ENCODE measurements around the gene SIGLEC7.
"Not testable (repeated sequence)": the region's sequence is repeated elsewhere in the genome, so short reads cannot be mapped to it uniquely, and the experiment has no call there.

The SIGLEC7 gene

DNA sequence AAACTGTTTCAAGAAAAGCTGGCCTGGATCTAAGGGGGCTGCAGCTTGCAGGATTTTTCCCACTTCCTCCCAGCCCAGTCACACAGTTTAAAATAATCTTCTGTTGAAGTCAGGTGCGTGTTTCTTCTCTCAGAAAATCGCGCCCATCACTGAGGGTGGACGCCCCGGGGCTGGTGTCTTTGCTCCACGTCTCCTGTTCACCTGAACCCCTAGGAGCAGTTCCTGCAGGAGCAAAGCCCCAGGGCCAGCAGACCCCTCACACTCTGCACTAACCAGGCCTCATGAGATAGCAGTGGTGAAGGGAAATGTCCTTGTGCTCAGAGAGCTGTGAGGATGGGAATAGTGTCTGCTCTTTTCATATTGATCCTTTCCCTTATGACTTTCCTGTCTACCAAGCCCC lies 920 bp upstream of the SIGLEC7 start:
- DNase-seq = no peak

DNA sequence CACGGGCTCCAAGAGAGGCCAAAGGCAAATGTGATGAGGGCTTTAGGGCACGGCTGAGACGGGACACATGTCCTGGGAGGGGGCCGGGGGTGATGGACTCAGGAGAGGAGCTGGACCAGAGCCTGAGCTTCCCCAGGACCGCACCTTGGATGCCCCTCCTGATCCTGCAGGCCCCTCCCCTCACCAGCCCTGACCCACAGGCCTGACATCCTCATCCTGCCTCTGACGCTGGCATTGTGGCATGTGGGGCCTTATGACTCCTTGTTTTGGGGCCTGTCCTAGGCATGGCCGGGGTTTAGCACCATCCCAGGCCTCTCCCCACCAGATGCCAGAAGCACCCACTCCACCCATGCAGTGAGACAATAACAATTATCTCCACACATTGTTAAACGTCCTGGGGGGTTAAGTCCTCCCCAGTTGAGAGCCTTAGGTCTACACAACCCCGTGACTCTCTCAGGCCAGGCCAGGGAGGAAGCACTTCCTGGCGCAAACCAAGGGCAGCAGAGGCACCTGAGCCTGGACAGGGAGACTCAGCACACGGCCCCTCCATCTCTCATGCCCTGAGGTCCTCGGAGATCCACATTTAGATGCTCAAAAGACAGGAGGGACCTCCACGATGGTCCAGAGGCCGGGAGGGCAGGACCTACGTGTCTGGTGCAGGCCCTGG lies 841 bp downstream of the SIGLEC7 start:
- not testable (repeated sequence) for DNase-seq

DNA sequence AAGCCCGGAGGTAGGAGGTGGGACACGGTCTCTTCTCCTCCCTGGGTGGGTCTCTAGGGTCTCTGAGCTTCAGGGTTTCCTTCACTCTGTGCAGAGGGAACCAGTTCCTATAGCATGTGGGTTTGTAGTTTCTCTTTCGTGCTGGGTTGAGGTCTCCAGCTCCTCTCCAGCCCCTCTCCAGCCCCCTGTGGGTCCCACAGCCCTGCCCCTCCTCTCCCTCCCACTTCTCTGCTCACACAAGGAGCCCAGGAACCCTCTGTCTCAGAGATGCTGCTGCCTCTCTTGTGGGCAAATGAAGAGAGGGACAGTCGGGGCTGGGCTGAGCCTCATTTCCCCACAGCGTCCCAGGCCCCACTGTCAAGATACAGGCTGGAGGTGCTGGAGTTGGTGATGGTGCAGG lies 1.4 kb downstream of the SIGLEC7 start:
- no peak for DNase-seq

DNA sequence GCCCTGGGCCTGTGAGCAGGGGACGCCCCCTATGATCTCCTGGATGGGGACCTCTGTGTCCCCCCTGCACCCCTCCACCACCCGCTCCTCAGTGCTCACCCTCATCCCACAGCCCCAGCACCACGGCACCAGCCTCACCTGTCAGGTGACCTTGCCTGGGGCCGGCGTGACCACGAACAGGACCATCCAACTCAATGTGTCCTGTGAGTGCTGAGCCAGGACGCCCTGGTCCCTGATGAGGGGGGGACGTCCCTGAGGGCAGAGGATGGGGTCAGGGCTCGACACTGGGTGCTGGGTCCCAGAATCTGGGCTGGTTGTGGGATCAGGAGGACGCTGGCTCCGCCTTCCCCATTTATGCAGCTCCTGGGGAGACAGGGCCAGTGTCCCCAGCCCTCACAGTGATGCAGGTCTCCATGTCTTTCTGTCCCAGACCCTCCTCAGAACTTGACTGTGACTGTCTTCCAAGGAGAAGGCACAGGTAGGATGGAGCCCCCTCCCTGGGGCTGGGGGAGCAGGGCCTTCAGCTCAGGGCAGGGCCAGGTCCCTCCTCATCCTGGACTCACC lies 2.5 kb downstream of the SIGLEC7 start:
- DNase-seq = no peak

DNA sequence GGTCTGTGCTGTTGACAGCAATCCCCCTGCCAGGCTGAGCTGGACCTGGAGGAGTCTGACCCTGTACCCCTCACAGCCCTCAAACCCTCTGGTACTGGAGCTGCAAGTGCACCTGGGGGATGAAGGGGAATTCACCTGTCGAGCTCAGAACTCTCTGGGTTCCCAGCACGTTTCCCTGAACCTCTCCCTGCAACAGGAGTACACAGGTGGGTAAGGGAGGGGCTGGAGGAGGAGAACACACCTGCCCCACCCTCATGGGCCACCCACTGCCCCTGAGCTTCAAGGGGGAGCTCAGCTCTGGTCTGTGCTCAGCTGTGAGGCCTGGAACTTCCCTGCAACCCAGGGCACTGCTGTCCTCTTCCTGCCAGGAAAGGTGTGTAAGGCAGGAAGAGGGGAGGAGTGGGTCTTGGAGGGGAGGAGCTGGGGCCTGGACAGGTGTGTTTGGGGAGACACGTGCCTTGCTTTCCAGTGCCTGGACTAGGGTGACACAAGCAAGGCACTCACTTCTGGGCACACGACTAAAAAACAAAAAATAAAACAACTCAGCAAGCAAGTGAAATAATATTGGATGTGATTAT lies 3.9 kb downstream of the SIGLEC7 start:
- no peak for DNase-seq

DNA sequence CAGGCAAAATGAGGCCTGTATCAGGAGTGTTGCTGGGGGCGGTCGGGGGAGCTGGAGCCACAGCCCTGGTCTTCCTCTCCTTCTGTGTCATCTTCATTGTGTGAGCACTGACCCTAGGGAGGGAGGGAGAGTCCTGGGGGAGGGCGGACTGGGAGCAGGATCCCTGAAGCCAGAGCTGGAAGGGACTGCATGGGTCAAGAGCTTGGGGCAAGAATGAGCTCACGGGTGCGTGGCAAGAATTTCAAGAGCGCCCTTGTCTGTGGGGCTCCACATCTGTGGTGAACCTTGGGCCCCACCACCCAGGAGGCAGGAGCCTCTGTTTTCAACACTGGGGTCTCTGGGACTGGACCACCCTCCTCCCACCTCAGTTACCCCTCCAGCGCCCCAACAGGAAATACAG lies 4.7 kb downstream of the SIGLEC7 start:
- DNase-seq = no peak

DNA sequence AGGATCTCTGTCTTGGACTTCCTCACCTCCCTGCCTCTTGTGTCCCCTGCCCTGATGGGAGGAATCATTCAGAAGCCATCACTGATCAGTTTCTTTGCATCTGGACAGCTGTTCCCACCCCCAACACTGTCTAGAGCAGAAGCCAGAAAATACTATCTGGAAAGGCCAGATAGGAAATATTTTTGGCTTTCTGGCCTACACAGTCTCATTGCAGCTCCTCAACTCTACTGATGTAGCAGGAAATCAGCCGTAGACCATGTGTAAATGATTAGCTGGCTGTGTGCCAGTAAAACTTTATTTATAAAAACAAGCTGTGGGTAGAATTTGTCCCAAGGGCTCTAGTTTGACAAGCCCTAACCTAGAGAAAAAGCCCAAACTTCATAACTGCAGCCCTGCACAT lies 5.6 kb downstream of the SIGLEC7 start:
- no peak for DNase-seq

DNA sequence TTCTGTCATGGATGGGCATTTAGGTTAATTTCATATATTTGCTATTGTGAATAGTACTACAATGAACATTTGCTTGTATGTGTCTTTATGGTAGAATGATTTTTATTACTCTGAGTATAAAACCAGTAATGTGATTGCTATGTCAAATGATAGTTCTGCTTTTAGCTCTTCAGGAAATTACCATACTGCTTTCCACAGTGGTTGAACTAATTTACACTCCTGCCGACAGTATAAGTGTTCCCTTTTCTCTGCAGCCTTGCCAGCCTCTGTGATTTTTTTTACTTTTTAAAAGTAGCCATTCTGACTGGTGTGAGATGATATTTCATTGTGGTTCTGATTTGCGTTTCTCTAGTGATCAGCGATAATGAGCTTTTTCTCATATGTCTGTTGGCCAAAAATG lies 6.5 kb downstream of the SIGLEC7 start:
- no peak for DNase-seq

DNA sequence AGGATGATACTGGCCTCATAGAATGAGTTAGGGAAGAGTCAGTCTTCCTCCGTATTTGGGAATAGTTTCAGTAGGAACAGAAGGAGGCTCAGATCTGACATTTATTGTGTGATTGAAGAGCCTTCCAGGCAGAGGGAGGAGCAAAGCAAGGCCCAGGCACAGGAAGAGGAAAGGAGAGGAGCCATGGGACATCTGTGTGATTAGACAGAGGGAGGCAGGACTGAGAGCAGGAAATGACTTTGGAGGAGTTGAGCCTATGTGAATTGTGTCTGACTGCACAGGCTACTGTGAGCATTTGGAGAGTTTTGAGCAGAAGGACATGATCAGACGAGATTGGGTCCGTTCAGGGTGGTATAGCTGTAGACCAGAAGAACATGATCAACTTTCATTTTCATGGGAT lies 8.5 kb downstream of the SIGLEC7 start:
- no peak for DNase-seq

DNA sequence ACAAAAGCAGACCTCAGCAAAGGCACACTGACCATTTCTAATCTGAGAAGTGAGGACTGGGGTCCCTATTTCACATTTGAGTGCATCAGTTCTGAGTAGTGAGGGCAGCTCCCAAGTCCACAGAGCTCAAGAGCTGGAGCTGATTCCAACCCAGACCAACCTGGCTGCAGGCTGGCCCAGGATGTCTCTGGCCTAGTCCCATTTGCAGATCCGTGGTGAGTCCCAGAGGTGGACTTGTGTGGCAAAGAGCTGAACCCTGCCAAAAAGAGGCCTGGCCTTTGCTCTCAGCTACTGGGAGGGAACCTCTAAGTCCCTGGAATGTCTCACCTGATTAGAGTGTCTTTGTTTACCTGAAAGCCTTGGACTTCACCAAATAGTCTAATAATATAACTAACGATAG lies 14.6 kb downstream of the SIGLEC7 start:
- no peak for DNase-seq

DNA sequence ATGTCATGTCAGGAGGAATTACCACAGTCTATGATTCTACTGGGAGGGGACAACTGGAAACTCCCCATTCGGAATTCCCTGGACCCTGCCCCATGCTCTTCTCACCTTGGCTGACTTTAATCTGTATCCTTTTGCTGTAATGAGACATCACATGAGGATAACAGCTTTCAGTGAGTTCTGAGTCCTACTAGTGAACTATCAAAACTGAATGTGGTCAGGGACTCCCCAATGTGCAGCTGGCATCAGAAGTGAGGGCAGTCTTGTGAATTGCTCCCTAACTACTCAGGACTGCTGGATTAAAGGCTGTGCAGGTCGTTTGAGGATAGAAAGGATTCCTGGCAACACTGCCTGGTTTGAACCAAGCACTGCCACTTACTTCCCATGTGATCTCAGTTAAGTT lies 15.2 kb downstream of the SIGLEC7 start:
- DNase-seq = no peak

DNA sequence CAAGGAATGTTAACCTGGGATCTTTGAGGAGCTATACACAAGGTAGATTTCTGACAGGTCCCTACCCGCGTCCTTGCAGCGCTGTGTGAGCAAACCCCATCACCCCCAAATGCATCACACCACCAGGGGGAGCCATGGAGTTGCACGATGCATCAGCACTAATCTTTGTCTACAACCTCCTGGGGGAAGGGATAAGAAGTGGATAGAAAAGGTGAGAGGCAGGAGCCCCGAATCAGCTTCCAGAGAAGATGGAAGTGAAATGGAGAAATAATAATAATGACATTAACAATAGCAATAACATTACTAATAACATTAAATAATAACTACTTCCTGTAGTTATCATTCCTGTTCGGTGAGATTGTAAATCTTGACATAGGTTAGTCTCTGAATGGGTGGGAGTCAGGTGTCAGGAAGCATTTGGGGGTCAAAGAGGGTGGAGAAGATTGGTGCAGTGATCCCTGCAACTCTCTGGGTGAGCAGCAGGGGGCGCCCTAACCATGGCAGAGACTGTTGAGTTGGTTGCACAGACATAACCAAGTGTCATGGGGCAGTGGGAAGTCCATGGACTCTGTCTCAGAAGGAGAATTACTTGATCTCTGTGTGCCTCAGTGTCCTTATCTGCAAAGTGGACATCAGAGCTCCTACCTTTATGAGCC lies 16.5 kb downstream of the SIGLEC7 start:
- no peak for DNase-seq

DNA sequence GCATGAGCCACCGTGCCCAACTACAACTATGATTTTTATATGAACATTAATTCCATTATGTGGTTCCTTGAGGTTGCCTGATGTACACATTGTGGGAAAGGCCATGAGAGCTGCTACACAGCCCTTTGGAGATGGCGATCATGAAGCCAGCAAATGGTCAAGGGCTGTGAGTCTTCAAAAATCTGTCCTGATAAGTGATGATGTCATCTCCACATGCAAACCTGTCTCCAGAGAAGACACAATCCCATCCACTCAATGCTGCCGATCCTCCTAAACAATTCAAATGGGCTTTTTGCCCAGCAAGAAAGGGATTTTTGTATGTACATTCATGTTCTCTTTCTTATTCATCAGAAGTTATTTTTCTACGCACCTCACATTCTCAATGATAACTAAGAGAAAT lies 17.6 kb downstream of the SIGLEC7 start:
- DNase-seq = no peak

DNA sequence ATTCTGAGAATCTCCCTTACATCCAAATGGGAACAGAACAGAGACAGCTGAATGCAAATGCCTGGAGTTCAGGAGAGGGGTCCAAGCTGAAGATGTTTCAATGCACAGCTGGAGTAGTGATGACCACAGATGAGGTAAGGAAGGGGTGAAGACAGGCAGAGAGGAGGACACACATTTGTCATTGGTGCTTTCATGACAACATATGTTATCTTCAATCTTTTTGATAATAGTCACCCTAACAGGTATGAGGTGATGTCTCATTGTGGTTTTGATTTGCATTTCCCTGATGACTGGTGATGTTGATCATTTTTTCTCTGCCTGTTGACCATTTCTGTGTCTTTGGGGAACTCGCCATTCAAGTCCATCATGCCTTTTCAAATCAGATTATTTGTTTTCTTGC lies 19.2 kb downstream of the SIGLEC7 start:
- no peak for DNase-seq

DNA sequence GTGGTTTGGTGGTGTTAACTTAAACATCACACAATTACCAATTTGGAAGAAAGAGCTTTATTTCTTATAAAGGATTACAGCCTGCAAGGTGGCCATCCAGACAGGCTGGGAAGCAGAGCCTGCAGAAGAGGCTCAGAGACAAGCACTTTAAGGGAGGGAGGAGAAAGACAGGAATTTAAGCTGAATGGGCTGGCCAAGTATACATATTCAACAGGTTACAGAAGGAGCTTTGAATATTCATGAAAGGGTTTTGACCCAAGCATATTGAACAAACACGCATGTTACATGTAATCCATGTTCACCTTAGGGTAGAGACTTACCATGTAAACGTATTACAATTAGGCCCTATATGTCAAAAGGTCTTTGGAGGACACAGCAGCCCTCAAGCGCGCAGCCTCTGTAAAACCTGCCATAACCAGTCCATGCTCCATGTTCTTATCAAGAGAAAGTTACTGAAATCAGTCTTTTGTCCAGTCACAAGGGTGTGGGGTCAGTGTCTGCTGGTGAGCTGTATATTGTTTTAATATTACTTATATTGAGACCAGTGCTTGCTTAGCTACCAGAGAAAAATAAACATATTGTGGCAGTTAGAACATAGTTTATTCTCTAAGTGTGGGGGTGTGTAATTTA lies 19.9 kb downstream of the SIGLEC7 start:
- no peak for DNase-seq

DNA sequence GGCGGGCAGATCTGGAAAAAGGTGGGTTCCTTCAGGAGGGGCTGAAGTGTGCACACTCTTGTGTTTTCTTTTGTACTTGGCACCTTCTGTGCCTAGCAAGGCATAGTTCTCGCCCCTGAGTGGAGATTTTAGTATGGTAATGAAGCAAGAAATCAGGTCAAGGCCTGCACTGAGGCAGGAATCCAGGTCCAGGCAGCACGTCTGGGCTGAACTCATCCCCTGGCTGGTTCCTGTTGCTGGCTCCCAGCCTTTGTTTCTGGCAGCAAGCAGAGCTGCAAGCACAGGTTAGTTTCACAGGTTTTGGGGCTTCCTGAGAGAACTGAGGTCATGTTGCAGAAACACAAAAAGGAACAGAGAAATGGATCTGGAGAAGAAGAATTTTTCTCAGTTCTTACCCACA lies 21.2 kb downstream of the SIGLEC7 start:
- DNase-seq = no peak

DNA sequence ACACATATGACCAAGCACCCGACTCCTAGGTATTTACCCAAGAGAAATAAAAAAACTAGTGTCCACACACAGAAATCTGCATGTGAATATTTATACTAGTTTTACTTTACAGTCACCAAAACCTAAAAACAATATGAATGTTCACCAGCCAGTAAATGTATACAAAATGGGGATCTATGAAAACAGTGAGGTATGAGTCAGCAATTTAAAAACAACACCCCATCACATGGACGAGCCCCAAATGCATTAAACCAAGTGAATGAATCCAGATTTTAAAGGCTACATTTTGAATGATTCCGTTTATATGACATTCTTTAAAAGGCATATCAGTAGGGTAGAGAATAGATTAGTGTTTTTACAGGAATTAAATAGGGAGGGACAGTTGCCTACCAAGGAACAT lies 22.1 kb downstream of the SIGLEC7 start:
- no peak for DNase-seq

DNA sequence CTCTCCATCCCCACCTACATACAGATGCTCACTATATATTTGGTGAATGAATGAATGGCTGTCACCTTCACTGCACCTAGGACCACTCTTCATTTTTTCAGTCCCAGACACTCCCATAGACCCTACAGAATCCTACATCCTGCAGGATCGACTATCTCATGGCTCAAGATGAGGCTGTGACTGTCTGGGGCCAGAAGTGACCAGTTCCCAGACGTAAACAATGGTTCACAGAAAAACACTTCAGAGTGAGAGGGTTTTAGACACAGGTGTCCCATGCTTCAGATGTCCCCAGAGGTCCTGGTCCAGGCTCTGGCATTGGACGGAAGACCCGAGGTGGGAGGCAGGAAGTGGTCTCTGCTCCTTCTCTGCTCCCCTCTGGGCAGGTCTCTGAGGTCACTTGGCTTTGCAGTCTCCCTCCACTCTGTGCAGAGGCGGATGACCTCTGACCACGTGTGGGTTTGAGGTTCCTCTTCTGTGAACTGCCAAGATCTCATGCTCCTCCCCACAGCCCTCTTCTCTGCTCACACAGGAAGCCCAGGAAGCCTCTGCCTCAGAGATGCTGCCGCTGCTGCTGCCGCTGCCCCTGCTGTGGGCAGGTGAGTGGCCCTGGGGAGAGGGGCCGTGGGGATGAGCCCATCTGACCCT lies 24.9 kb downstream of the SIGLEC7 start:
- DNase-seq = no peak

DNA sequence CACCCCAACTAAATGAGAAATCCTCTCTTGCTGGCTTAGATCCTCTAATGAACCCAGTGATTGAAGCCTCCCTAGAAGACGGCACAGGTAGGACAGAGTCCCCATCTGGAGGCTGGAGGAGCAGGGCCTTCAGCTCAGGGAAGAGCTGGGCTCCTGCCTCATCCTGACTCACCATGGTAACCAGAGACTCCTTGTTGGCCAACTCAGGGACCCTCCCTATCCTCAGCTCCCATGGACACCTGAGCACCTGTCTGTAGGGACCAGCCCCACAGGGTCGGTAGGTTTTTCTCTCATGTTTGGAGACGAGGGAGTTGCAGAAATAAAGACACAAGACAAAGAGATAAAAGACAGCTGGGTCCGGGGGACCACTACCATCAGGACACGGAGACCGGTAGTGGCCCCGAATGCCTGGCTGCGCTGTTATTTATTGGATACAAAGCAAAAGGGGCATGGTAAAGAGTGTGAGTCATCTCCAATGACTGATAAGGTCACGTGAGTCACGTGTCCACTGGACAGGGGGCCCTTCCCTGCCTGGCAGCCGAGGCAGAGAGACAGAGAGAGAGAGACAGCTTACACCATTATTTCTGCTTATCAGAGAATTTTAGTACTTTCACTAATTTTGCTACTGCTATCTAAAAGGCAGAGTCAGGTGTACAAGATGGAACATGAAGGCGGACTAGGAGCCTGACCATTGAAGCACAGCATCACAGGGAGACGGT lies 26.6 kb downstream of the SIGLEC7 start:
- no peak for DNase-seq

DNA sequence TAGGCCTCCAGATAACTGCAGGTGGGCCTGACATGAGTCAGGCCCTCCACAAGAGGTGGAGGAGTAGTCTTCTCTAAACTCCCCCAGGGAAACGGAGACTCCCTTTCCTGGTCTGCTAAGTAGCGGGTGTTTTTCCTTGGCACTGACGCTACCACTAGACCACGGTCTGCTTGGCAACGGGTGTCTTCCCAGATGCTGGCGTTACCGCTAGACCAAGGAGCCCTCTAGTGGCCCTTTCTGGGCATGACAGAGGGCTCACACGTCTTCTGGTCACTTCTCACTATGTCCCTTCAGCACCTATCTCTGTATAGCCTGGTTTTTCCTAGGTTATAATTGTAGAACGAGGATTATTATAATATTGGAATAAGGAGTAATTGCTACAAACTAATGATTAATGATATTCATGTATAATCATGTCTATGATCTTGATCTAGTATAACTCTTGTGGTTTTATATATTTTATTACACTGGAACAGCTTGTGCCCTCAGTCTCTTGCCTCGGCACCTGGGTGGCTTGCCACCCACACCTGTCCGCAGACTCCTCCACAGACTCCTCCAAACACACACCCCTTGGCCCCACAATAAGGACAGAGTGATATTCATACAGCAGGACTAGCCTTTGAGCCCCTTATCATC lies 27.3 kb downstream of the SIGLEC7 start:
- not testable (repeated sequence) for DNase-seq

DNA sequence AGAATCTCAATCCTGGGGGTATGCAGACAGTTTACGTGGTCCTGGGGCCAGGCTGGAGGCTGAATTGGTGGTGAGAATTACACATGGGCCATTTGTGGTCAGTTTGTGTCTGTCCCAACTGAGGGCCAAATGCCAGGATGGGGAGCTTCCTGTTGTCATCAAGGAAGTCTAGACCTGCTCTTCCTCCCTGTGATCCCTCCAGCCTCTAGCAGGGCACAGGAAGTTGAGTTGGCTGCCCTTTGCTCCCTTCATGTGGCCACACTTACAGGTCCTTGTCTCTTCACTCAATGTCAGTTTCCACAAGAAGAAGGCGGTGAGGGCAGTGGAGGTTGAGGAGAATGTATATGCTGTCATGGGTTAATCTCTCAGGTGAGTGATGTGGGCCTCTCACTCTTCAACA lies 30.1 kb downstream of the SIGLEC7 start:
- no peak for DNase-seq

DNA sequence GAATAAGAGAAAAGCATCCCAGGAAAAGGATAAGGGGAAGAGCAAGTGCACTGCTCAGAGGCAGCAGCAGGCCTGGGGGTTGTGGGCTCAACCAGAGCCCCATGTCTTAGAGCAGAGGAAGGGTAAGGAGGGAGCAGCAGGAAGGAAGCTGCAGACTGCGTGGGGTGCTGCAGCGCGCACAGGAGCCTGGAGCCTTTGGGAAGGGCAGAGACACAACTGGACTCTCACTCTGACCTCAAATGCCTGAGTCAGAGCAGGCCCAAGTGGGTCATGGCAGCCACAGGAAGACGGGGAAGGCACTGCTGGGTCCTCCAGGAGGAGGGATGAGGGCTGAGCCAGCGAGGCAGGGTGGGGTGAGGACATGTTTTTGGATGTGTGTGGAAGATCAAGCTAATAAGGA lies 31.6 kb downstream of the SIGLEC7 start:
- no peak for DNase-seq
